H1 (cell line): ENCODE measurements around the gene TTC29. TPM values are rescaled to one million over a fixed set of nuclear protein-coding genes. Genes with fewer than 3 reads are reported as not detected.

Experiments
- CTCF ChIA-PET: fragments of 300-600 bp; sonication (Branson Sonifier 250); formaldehyde crosslinking; loops from one replicate; lab custom pipeline; 2021; ENCODE audit not compliant: partially characterized antibody; lab: Charles Lee
- POLR2A ChIA-PET: fragments of 300-600 bp; sonication (Branson Sonifier 250); formaldehyde crosslinking; loops from one replicate; lab custom pipeline; 2021; ENCODE audit warnings: inconsistent platforms; ENCODE audit not compliant: partially characterized antibody; lab: Charles Lee
- DNase-seq, 2 experiments: peaks; one replicate each; pipeline versions ENCODE4 v3.0.0 to v3.0.0-alpha.2; 2010 to 2022; ENCODE audit warnings: low spot score in 2 of 2, low read depth in 1 of 2, mixed read lengths in 1 of 2
- FAIRE-seq: peaks from 2 replicates; lab custom pipeline; 2011; peaks lifted over from hg19 to GRCh38; lab: Jason Lieb, UNC
- H2AFZ ChIP-seq: 2 replicates; pipeline ENCODE4 v1.8.1; 2012; ENCODE audit warnings: low read length, inconsistent platforms
- H2AK5ac ChIP-seq: 2 replicates; pipeline ENCODE4 v1.6.1; 2013; ENCODE audit warnings: low read depth, low read length
- H2BK120ac ChIP-seq: replicated peaks from 2 replicates; pipeline ENCODE3; 2013; ENCODE audit warnings: low read depth, low read length, inconsistent platforms
- H2BK12ac ChIP-seq: 2 replicates; pipeline ENCODE4 v1.6.1; 2013; ENCODE audit warnings: low read depth, low read length
- H2BK15ac ChIP-seq: 2 replicates; pipeline ENCODE4 v1.6.1; 2013; ENCODE audit warnings: low read length
- H2BK20ac ChIP-seq: 2 replicates; pipeline ENCODE4 v1.6.1; 2013; ENCODE audit warnings: low read length
- H2BK5ac ChIP-seq: 2 replicates; pipeline ENCODE4 v1.6.1; 2013; ENCODE audit warnings: low read depth, low read length
- H3K14ac ChIP-seq: 2 replicates; pipeline ENCODE4 v1.6.1; 2013; ENCODE audit warnings: inconsistent platforms; ENCODE audit not compliant: insufficient read length
- H3K18ac ChIP-seq: 2 replicates; pipeline ENCODE4 v1.6.1; 2013; ENCODE audit warnings: low read length; ENCODE audit errors: extremely low read depth
- H3K23ac ChIP-seq: 2 replicates; pipeline ENCODE4 v1.6.1; 2013; ENCODE audit warnings: inconsistent platforms; ENCODE audit not compliant: insufficient read length
- H3K23me2 ChIP-seq: 2 replicates; pipeline ENCODE4 v1.6.1; 2013; ENCODE audit warnings: low read depth, low read length
- H3K27ac ChIP-seq: 2 replicates; pipeline ENCODE4 v1.6.1; 2011; ENCODE audit warnings: low read depth, low read length, inconsistent platforms
- H3K27me3 ChIP-seq, 4 experiments: replicated peaks in 1 of 4; 1 replicate in 1 of 4; 2 replicates in 3 of 4; pipeline versions ENCODE4 v1.6.1 to v1.8.1; 2011 to 2013; ENCODE audit warnings: low read length in 3 of 4, mild to moderate bottlenecking in 3 of 4, inconsistent platforms in 2 of 4, mixed read lengths in 2 of 4, moderate library complexity in 1 of 4; ENCODE audit not compliant: control insufficient read depth in 3 of 4, insufficient read depth in 3 of 4; ENCODE audit errors: extremely low read depth in 1 of 4
- H3K36me3 ChIP-seq, 4 experiments: 2 replicates each; pipeline versions ENCODE4 v1.6.1 to v1.8.1; 2011 to 2013; ENCODE audit warnings: mild to moderate bottlenecking in 4 of 4, low read length in 3 of 4, moderate library complexity in 2 of 4, control low read depth in 1 of 4, inconsistent platforms in 1 of 4; ENCODE audit not compliant: insufficient read depth in 4 of 4, control insufficient read depth in 2 of 4
- H3K4ac ChIP-seq: replicated peaks from 2 replicates; pipeline ENCODE3; 2013; ENCODE audit warnings: low read length, low read depth, mixed read lengths, inconsistent platforms; ENCODE audit not compliant: insufficient read length
- H3K4me1 ChIP-seq, 4 experiments: replicated peaks in 1 of 4; 1 replicate in 1 of 4; 2 replicates in 3 of 4; pipeline versions ENCODE4 v1.6.1 to v1.8.1; 2011 to 2013; ENCODE audit warnings: low read length in 3 of 4, inconsistent platforms in 2 of 4, mixed read lengths in 1 of 4; ENCODE audit not compliant: insufficient read depth in 4 of 4, control insufficient read depth in 3 of 4
- H3K4me2 ChIP-seq, 2 experiments: 2 replicates each; pipeline versions ENCODE4 v1.6.1 to v1.8.1; 2011 to 2013; ENCODE audit warnings: low read depth in 2 of 2, low read length in 2 of 2, control low read depth in 1 of 2, inconsistent platforms in 1 of 2, mild to moderate bottlenecking in 1 of 2; ENCODE audit not compliant: insufficient read depth in 1 of 2
- H3K4me3 ChIP-seq, 4 experiments: fragments of 200-600, 300-600 bp in 1 of 4; sonication (generic), shearing (Covaris generic), sonication (Bioruptor Twin) in 1 of 4; 2 replicates each; pipeline versions ENCODE4 v1.5.1 to v1.8.1; 2011 to 2016; ENCODE audit warnings: low read length in 4 of 4, low read depth in 3 of 4, control low read depth in 2 of 4, inconsistent platforms in 2 of 4, mild to moderate bottlenecking in 2 of 4, mixed read lengths in 1 of 4, moderate library complexity in 1 of 4; ENCODE audit not compliant: insufficient read depth in 2 of 4; ENCODE audit errors: extremely low read depth in 1 of 4
- H3K56ac ChIP-seq: replicated peaks from 2 replicates; pipeline ENCODE3; 2013; ENCODE audit warnings: low read depth, mild to moderate bottlenecking, mixed read lengths, low read length, inconsistent platforms; ENCODE audit not compliant: insufficient read length
- H3K79me1 ChIP-seq: 2 replicates; pipeline ENCODE4 v1.6.1; 2013; ENCODE audit warnings: low read depth, low read length, control low read depth
- H3K79me2 ChIP-seq, 2 experiments: 2 replicates each; pipeline versions ENCODE4 v1.6.1 to v1.8.1; 2012 to 2013; ENCODE audit warnings: low read length in 2 of 2, mild to moderate bottlenecking in 2 of 2, inconsistent platforms in 1 of 2; ENCODE audit not compliant: insufficient read depth in 2 of 2, control insufficient read depth in 1 of 2
- H3K9ac ChIP-seq, 4 experiments: replicated peaks in 1 of 4; 1 replicate in 1 of 4; 2 replicates in 3 of 4; pipeline versions ENCODE4 v1.6.1 to v1.8.1; 2011 to 2013; ENCODE audit warnings: low read depth in 3 of 4, low read length in 3 of 4, control low read depth in 2 of 4, mild to moderate bottlenecking in 2 of 4, moderate library complexity in 2 of 4, inconsistent platforms in 1 of 4; ENCODE audit errors: extremely low read depth in 1 of 4
- H3K9me3 ChIP-seq, 2 experiments: 2 replicates each; pipeline versions ENCODE4 v1.6.1 to v1.8.1; 2012 to 2013; ENCODE audit warnings: mild to moderate bottlenecking in 2 of 2, moderate library complexity in 2 of 2, control low read depth in 1 of 2, inconsistent platforms in 1 of 2, low read depth in 1 of 2, low read length in 1 of 2, mixed read lengths in 1 of 2; ENCODE audit not compliant: insufficient read depth in 2 of 2
- H4K20me1 ChIP-seq, 2 experiments: replicated peaks in 1 of 2; 2 replicates each; pipeline versions ENCODE3 to v1.8.1; 2011 to 2013; ENCODE audit warnings: inconsistent platforms in 2 of 2, low read length in 2 of 2, mild to moderate bottlenecking in 1 of 2; ENCODE audit not compliant: insufficient read depth in 2 of 2, control insufficient read depth in 1 of 2
- H4K5ac ChIP-seq: 2 replicates; pipeline ENCODE4 v1.6.1; 2013; ENCODE audit warnings: low read length, low read depth, mixed read lengths, inconsistent platforms; ENCODE audit not compliant: insufficient read length
- H4K8ac ChIP-seq: 2 replicates; pipeline ENCODE4 v1.8.0; 2013; ENCODE audit warnings: mild to moderate bottlenecking, moderate library complexity, low read length, inconsistent platforms; ENCODE audit not compliant: insufficient read depth; ENCODE audit errors: extremely low read depth
- H4K91ac ChIP-seq: replicated peaks from 2 replicates; pipeline ENCODE3; 2013; ENCODE audit warnings: low read length, mixed read lengths, inconsistent platforms; ENCODE audit not compliant: insufficient read length
- BACH1 ChIP-seq: IDR thresholded peaks from 2 replicates; pipeline ENCODE4 v1.6.1; 2012; ENCODE audit warnings: low read length, improper control_type of control experiment
- BCL11A ChIP-seq, 2 experiments: IDR thresholded peaks; one replicate each; pipeline ENCODE4 v1.6.1; 2011; ENCODE audit warnings: low read depth in 2 of 2, low read length in 2 of 2, mild to moderate bottlenecking in 2 of 2
- CBX8 ChIP-seq: fragments of 300-800, 300-1000 bp; sonication (generic); IDR thresholded peaks from 2 replicates; pipeline ENCODE4 v1.7.1; 2016; ENCODE audit warnings: low read depth, low read length, borderline replicate concordance
- CHD1 ChIP-seq: IDR thresholded peaks from 2 replicates; pipeline ENCODE4 v1.6.1; 2012; ENCODE audit warnings: low read depth, low read length, improper control_type of control experiment
- CREB1 ChIP-seq: IDR thresholded peaks from 2 replicates; pipeline ENCODE4 v1.6.1; 2012; ENCODE audit warnings: inconsistent platforms
- EZH2 ChIP-seq: fragments of 200-600 bp; sonication (generic); IDR thresholded peaks from 2 replicates; pipeline ENCODE4 v1.7.1; 2012; ENCODE audit warnings: low read depth, mild to moderate bottlenecking, moderate library complexity, low read length, inconsistent platforms; ENCODE audit not compliant: severe bottlenecking
- KDM1A ChIP-seq: fragments of 200-600, 300-600 bp; sonication (generic); IDR thresholded peaks from 2 replicates; pipeline ENCODE4 v1.7.1; 2016; ENCODE audit warnings: mild to moderate bottlenecking, low read length, borderline replicate concordance
- KDM4A ChIP-seq: IDR thresholded peaks from one replicate; pipeline ENCODE4 v1.7.1; 2012; ENCODE audit warnings: low read depth, mild to moderate bottlenecking, moderate library complexity, low read length, inconsistent platforms; ENCODE audit not compliant: severe bottlenecking
- MAFK ChIP-seq: IDR thresholded peaks from 2 replicates; pipeline ENCODE4 v1.6.1; 2012; ENCODE audit warnings: low read depth, mild to moderate bottlenecking, improper control_type of control experiment, low read length
- POLR2AphosphoS5 ChIP-seq: IDR thresholded peaks from 2 replicates; pipeline ENCODE4 v1.6.1; 2011; ENCODE audit warnings: low read depth, low read length
- SP2 ChIP-seq: IDR thresholded peaks from 2 replicates; pipeline ENCODE4 v1.6.1; 2012; ENCODE audit warnings: mild to moderate bottlenecking, low read length, inconsistent platforms
- SRF ChIP-seq: IDR thresholded peaks from 2 replicates; pipeline ENCODE4 v1.6.1; 2011; ENCODE audit warnings: mild to moderate bottlenecking, low read depth, low read length, moderate library complexity
- WGBS, 2 experiments: shearing (Covaris generic) in 1 of 2; methylation state at CpG; one replicate each; pipeline versions ENCODE4 v1.1.6 to v1.1.7; 2013 to 2015; ENCODE audit warnings: low lambda C conversion rate in 2 of 2, mixed read lengths in 2 of 2, inconsistent platforms in 1 of 2, low coverage in 1 of 2, missing lambda C conversion rate in 1 of 2; ENCODE audit not compliant: insufficient replicate concordance in 2 of 2, insufficient coverage in 1 of 2, insufficient read length in 1 of 2; ENCODE audit errors: extremely low coverage in 1 of 2, missing lambda C conversion rate in 1 of 2; 5-methylcytosine and 5-hydroxymethylcytosine counted together
- polyA plus RNA-seq, 7 experiments: library from polyadenylated mRNA; depleted of rRNA in 3 of 7; stranded (reverse) in 5 of 7; unstranded in 2 of 7; fragments of >200 nt in 5 of 7; fragments of 200-250 nt in 2 of 7; gene quantifications; 1 replicate in 5 of 7; 2 replicates in 1 of 7; 4 replicates in 1 of 7; pipeline versions ENCODE4 v1.2.1 to v1.2.3, GENCODE V29; 2011 to 2013; ENCODE audit warnings: missing spikeins in 2 of 7, mixed read lengths in 2 of 7
- total RNA-seq: library from RNA; stranded (reverse); fragmentation: NEBNext Ultra II Directional; extraction: Animal tissue kit (Norgen Biotek cat#: 25700); gene quantifications from 2 replicates; pipeline ENCODE4 v1.2.1, GENCODE V29; 2021

TTC29 gene
- total and polyA plus RNA-seq, 2 of the 8 experiments (the other 6 are each of a cell fraction or from before 2014, with no cell fraction given): 0.28 TPM; not detected in 1

GRCh38 chr4:146791439-146791838 is 154.2 kb downstream of the TTC29 start:
- Histone ChIP-seq H2BK15ac (no peak overlapping the region), H2BK120ac (no peak overlapping the region), H3K14ac (no peak overlapping the region), H4K8ac (no peak overlapping the region), H2BK20ac (no peak overlapping the region), H3K4me1 (peaks cover 0 to 6% (median 0%) of the 10 kb centered on the region in 4 experiments; a peak in 1 of 7 replicates), H3K79me2 (no peaks in the 10 kb centered on the region), H3K23ac (no peak overlapping the region), H2BK5ac (no peak overlapping the region), H2BK12ac (no peak overlapping the region), H3K9ac (no peak overlapping the region), H3K9me3 (no peaks in the 10 kb centered on the region), H3K4ac (no peak overlapping the region), H4K20me1 (no peaks in the 10 kb centered on the region), H3K4me3 (no peak overlapping the region), H3K27ac (no peak overlapping the region), H3K36me3 (no peaks in the 10 kb centered on the region), H4K91ac (no peak overlapping the region), H2AFZ (no peak overlapping the region), H3K23me2 (no peaks in the 10 kb centered on the region), H4K5ac (no peak overlapping the region), H3K4me2 (no peak overlapping the region), H2AK5ac (no peak overlapping the region), H3K27me3 (no peaks in the 10 kb centered on the region), H3K79me1 (no peaks in the 10 kb centered on the region), H3K56ac (no peak overlapping the region), H3K18ac (no peak overlapping the region)
- ChIA-PET POLR2A (no interaction called here), CTCF (no interaction called here)
- no peak for DNase-seq
- FAIRE-seq: no peak
- 100% methylated on average over 1 of the region's 1 CpG; no CpG with 5 or more reads in 1 of the 2 experiments for WGBS, 2 experiments
- TF ChIP-seq BCL11A (IDR thresholded peaks at IDR 0.05; ENCODE audit: low read depth in 2 of 2, low read length in 2 of 2) (no peak), SP2 (no peak), CHD1 (no peak), POLR2AphosphoS5 (no peak), BACH1 (no peak), MAFK (no peak), KDM4A (no peak), CREB1 (no peak), EZH2 (no peak), SRF (no peak), CBX8 (no peak), KDM1A (no peak)
